Right ventricle myocardium superior (tissue), 1 donor: Measurements from ENCODE around the gene POLE2. TPM values are rescaled to one million over a fixed set of nuclear protein-coding genes. Genes with fewer than 3 reads are reported as not detected.
A peak's percentile ranks its signal among the peaks of the same experiment; 100 is the strongest.
"Not testable (repeated sequence)": the region's sequence is repeated elsewhere in the genome, so short reads cannot be mapped to it uniquely, and the experiment has no call there.

ENCODE experiments used
- ATAC-seq: fragments of 200-7000 bp; cut with Tn5 transposase; one replicate; pipeline ENCODE4 v1.9.1; 2020; ENCODE audit warnings: mild to moderate bottlenecking; ENCODE audit not compliant: poor library complexity
- DNase-seq: peaks from one replicate; pipeline ENCODE4 v3.0.0-alpha.2; 2020
- intact Hi-C: fragments of 100-400 bp; cut with DNase I; formaldehyde crosslinking; loops from one replicate; pipeline ENCODE4 v1.11.2; 2022
- total RNA-seq: library from RNA; stranded (reverse); fragmentation: NEBNext Ultra II Directional; extraction: Animal tissue kit (Norgen Biotek cat#: 25700); gene quantifications from one replicate; pipeline ENCODE4 v1.2.1, GENCODE V29; 2021
- donor health status: DM: no; HTN: yes; CAD: no; lungs with severe emphysema.

Gene POLE2
- total RNA-seq, 1 donor from 2014 or later: 0.38 TPM

DNA sequence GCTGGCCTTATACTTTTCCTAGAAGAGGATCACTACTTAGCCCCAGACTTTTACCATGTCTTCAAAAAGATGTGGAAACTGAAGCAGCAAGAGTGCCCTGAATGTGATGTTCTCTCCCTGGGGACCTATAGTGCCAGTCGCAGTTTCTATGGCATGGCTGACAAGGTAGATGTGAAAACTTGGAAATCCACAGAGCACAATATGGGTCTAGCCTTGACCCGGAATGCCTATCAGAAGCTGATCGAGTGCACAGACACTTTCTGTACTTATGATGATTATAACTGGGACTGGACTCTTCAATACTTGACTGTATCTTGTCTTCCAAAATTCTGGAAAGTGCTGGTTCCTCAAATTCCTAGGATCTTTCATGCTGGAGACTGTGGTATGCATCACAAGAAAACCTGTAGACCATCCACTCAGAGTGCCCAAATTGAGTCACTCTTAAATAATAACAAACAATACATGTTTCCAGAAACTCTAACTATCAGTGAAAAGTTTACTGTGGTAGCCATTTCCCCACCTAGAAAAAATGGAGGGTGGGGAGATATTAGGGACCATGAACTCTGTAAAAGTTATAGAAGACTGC is 65.9 kb downstream of the POLE2 start:
- intact Hi-C loops: no loop called here
- DNase-seq: no peak
- ATAC-seq: no peak

DNA sequence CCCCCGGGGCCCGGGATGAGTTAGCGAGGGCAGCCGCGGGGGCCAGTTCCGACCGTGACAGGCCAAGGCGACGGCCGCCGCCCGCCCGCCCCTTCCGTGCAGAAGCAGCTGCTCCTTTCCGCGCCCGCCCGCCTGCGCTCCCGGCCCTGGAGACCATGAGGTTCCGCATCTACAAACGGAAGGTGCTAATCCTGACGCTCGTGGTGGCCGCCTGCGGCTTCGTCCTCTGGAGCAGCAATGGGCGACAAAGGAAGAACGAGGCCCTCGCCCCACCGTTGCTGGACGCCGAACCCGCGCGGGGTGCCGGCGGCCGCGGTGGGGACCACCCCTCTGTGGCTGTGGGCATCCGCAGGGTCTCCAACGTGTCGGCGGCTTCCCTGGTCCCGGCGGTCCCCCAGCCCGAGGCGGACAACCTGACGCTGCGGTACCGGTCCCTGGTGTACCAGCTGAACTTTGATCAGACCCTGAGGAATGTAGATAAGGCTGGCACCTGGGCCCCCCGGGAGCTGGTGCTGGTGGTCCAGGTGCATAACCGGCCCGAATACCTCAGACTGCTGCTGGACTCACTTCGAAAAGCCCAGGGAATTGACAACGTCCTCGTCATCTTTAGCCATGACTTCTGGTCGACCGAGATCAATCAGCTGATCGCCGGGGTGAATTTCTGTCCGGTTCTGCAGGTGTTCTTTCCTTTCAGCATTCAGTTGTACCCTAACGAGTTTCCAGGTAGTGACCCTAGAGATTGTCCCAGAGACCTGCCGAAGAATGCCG is 66.7 kb downstream of the POLE2 start:
- ATAC-seq (peak; percentile 73), DNase-seq (peak; percentile 89)
- intact Hi-C loops: no loop called here

DNA sequence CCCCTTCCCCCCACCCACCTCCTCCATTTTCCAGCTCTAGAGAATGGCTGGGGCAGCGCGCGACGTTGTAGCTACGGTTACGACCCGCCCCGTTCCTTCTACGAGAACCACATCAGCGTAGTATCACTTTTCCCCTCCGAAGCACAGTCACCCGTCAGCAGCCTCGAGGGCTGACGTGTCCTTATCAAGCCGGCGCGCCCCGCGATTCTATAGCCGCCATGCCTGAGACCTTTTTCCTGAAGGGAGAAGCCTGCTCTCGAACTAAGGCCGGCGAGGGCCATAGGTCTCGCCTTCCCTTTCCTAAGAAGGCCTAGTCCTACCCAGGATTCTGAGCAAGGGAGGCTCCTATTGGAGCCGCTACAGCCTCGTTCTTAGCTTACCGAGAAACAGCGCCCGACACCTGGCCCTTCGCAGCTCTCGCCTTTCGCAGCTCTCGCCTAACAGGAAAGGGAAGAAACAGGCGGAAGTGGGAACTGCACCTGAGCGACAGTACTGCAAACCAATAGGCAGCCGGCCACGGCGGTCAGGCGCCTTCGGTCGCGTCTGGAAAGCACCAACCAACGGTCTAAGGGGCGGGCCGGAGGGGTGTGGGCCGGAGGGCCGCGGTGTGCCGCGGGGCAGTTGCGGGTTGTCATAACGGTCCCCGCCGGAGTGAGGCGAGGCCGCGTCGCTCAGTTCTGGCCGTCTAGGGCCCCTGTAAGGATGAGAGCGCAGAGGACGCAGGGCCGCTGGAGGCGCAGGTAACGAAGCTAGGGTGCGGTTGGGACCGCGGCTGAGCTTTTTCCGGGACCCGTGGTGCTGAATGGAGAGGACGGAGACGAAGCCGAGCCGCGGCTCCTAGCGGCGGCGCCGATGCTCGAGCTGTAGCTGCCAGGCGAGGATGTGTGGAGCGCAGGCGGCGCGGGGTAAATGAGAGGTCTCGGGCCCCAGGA is 67.6 kb downstream of the POLE2 start, which contains the start of the genes MGAT2 and RPL36AL:
Gene MGAT2 (plus strand): TSS at position 618 of the 932 bp plus-strand sequence. CDS start 470 bp downstream, outside the sequence.
Gene RPL36AL (minus strand): TSS at position 445 of the 932 bp plus-strand sequence. CDS start 1,522 bp downstream, outside the sequence.
- peak; percentile 99 for ATAC-seq
- peak; percentile 98 for DNase-seq
- intact Hi-C loops: no loop called here

DNA sequence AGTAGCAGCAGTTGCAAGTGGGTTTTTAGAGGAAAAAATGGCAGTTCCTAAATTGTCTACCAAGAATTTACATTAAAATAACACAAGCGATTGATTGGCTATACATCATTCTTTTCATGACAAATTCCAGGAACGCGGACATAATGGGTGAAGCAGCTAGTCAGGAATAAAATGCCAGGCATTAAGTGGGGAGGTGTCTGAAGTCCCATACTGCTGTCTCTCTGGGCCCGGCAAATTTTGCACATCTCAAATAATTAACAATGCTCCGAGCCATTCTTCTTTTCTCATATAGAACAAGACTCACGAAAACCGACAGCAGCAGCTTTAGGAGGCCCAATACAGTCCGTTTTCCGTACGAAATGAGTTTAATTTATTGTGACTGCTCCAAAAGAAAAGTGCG is 68.3 kb downstream of the POLE2 start:
- intact Hi-C loops: no loop called here
- DNase-seq (no peak), ATAC-seq (no peak)

DNA sequence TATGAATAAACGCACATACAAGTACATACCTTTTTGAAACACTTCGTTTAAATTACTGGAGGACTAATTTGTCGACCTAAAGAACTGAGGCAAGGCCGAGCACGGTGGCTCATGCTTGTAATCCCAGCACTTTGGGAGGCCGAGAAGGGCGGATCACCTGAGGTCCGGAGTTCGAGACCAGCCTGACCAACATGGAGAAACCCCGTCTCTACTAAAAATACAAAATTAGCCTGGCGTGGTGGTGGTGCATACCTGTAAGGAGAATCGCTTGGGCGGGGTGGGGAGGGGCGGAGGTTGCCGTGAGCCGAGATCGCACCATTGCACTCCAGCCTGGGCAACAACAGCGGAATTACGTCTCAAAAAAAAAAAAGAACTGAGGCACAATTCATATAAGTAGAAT is 68.7 kb downstream of the POLE2 start:
- intact Hi-C loops, ATAC-seq, DNase-seq: not testable (repeated sequence)

DNA sequence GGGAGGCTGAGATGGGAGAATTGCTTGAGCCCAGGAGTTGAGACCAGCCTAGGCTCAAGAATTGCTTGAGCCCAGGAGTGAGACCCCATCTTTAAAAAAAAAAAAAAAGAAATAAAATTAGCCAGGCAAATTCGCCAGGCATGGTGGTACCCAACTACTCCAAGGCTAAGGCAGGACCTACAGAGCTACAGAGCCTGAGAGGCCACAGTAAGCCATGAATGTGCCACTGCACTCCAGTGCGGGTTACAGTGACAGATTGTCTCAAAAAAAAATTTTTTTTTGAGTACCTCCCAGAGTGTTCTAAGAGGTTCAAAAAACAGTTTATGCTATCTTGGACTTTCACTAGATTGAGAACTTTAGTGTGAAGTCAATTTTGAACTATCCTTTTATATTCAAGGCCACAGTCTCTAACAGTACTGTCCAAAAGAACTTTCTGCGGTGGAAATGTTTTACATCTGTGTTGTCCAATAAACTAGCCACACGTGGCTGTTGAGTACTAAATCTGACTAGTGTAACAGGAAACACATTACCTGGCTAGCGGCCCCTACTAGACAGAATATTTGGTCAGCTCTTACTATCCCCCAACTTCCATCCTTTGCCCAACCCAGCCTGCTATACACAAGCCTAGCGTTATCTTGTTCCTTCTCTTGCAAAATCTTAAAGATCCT is 70.0 kb downstream of the POLE2 start:
- ATAC-seq (no peak), DNase-seq (no peak)
- intact Hi-C loops: no loop called here

DNA sequence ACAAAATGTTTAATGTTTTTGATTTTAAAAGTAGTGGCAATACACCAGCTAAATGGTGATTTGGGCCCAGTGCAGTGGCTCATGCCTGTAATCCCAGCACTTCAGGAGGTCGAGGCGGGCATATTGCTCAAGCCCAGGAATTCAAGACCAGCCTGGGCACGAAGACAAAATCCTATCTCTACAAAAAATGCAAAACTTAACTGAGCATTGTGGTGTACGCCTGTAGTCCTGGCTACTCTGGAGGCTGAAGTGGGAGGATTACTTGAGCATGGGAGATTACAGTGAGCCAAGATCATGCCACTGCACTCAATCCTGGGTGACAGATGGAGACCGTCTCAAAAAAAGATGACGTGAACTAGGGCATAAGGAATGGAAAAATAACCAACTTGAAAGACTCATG is 72.2 kb downstream of the POLE2 start:
- DNase-seq (no peak), ATAC-seq (no peak)
- intact Hi-C loops: no loop called here

DNA sequence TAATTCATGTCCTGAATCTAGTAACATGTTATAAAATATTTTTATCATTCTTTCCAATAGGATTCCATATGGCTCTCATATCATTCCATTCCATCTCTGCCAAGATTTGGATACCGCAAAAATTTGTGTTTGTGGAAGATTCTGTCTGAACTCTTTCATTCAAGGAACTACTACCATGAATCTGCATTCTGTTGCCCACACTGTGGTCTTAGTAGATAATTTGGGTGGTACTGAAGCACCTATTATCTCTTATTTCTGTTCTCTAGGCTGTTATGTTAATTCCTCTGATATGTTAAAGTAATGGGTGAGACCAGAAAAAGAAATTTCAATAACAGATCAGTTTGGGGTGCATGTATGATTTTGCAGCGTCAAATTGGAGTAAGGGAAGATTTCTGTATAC is 73.8 kb downstream of the POLE2 start:
- DNase-seq (no peak), ATAC-seq (no peak)
- intact Hi-C loops: no loop called here

DNA sequence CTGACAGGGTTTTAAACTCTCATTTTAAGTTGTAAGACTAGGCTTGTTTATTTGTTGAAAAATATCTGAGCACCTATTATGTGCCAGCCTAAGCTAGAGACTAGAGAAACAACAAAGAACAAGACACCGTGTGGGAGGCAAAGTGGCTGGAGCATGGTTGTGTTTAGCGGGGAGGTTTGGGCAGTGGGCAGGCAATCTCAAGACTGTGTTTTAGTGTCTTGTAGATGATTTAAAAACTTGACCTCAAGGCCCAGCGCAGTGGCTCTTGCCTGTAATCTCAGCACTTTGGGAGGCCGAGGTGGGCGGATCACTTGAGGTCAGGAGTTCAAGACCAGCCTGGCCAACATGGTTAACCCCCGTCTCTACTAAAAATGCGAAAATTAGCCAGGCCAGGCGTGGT is 75.3 kb downstream of the POLE2 start:
- ATAC-seq: no peak
- intact Hi-C loops: no loop called here
- DNase-seq: peak; percentile 4

DNA sequence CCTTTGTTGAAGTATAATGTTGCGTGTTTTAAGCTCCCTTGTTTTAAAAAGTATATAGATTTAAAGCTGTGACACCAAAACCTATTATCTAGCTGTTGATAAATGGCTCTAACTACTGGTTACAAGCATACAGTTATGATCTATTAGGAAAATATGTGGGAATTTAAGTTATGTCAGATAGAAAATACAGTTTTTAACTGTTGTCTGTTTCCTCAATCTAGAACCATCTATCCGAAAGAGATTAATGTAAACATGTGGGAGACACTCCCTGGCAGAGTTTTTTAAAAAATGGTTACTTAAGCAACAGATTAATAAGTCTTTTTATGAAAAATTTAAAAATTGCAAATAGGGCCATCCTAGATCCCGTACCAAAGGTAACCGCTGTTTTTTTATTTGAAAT is 75.8 kb downstream of the POLE2 start:
- intact Hi-C loops: no loop called here
- ATAC-seq (no peak), DNase-seq (no peak)

DNA sequence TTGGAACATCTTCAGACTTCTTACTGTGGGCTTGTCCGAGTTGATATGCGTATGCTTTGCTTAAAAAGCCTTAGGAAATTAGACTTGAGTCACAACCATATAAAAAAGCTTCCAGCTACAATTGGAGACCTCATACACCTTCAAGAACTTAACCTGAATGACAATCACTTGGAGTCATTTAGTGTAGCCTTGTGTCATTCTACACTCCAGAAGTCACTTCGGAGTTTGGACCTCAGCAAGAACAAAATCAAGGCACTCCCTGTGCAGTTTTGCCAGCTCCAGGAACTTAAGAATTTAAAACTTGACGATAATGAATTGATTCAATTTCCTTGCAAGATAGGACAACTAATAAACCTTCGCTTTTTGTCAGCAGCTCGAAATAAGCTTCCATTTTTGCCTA is 80.4 kb downstream of the POLE2 start:
- intact Hi-C loops: no loop called here
- DNase-seq (no peak), ATAC-seq (no peak)

DNA sequence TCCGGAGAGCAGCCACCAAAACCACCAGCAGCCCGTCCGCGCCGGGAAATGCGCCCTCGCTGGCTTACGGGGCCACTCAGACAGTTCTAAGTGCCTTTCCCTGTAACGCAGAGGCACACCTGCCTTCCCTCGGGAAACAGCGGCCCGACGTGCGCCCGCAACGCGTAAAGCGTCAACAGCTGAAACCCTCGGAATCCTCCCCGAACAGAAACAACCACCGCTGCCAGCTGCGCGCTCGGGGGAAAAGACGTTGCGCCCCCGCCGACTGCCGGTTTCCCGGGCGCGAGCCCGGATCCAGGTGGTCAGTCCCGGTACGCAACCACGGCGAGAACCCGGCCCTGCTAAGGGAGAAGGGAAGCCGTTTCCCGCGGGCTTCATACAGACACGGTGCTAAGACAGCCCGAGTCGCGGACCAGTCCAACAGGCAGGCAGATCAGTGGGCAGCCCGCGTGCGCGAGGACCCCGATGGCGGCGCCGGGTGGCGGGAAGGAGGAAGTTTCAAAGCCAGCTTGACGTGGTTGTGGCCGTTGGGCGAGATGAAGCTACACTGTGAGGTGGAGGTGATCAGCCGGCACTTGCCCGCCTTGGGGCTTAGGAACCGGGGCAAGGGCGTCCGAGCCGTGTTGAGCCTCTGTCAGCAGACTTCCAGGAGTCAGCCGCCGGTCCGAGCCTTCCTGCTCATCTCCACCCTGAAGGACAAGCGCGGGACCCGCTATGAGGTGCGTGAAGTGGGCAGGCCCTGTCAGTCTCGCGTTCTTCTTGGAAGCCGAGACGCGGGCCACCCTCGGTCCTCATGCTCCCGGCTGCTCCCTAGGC is 89.3 kb downstream of the POLE2 start, which contains the start of gene LRR1:
Gene LRR1 (plus strand): TSS at position 456 of the 816 bp plus-strand sequence. CDS start 81 bp downstream, at position 537.
- intact Hi-C loops: no loop called here
- peak; percentile 94 for ATAC-seq
- DNase-seq: peak; percentile 91

DNA sequence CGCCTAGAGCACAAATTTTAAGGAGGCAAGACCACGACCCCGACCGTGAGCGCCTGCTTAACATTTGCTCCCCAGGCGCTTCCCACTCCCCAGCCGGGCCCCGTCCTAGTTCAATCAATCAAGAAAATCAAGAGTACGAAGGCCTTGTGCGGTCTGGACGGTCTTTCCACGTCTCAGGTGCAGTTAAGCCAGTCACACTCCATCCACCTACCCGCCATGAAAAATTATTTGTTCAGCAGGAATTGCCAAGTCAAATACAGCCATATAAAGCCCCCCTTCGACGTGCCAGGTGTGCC is 89.9 kb downstream of the POLE2 start:
- DNase-seq (no peak), ATAC-seq (peak; percentile 34)
- intact Hi-C loops: no loop called here

DNA sequence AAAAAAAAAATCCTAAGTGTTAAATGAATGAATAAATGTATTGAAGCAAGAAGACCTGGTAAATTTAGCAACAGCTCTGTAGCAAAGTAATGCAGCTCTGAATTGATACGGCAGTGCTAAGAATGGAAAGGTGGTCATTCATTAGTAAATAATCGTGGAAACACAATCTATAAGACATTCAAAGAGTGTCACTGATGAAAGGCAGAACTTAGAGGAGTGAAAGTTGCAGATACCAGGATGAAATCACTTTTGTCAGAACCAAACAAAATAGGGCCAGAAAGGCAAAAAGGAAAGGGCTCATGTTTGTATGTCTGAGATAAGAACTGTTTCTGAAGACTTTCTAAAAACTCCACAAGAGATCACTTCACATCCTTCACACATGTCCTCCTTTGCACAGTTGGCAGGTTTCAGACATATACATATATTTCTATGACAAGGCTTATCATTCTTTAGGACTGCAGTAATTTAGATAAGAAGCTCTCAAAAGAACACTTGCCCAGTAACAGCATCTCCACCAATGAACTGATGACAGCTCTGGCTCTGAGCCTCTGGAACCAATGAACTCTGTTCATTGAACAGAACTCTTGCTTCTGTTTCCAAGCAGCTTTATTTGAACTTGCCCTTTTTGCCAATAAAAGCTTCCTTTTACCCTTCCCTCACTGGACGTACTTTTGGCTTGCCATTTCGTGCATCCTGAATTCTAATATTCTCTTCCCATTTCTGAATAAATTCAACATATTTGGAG is 93.5 kb downstream of the POLE2 start:
- intact Hi-C loops: no loop called here
- peak; percentile 29 for ATAC-seq
- DNase-seq: no peak
